ENCODE results near the gene BBLN.

The BBLN gene

DNA sequence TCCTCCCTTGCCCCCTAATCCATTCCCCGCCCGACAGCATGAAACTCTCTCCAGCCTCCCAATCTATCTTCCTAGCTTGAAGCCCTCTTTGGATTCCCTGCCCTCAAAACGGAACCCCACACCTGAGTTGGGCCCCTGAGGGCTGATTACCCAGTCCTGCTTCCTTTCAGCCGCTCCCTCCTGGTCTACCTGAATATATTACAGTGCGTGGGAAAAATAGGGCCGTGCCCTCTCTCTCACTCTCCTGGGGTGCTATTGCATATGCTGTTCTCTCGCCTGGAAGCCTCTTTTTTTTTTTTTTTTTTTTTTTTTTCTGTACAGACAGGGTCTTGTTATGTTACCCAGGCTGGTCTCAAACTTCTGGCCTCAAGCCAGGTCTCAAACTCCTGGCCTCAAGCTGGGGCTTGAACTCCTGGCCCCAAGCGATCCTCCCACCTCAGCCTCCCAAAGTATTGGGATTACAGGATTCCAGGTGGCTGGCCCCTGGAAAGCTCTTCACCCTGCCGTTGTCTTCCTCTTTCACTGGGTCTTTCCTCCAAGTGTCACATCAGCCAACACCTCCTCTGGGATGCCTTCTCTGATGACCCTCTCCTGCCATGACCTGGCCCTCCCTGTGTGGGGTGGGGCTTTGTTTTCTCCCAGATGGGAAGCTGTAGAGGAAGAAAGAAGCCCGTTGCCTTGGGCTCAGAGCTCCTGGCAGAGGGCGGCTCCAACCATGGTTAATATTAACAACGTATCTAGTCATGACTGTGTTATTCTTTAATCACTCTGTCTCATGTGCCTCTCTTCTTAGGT lies 51.3 kb downstream of the BBLN start:
- in situ Hi-C loops (cut with MboI; ENCODE audit: low sequenced_read_pairs) = no loop called here

DNA sequence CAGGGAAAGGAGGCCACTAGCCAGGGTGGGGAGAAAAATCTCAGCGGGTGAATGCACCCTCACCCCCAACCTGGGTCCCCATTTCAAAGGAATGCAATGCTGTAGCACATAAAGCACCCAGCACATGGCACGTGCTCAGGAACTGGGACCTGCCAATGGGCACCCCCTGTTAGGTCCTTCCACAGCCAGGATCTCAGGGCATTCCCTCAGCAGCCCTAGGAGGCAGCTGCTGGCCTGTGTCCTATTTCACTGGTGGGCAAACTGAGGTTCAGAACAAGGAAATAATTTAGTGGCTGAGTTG lies 51.9 kb downstream of the BBLN start:
- in situ Hi-C loops (cut with MboI; ENCODE audit: low sequenced_read_pairs) = no loop called here
